Measurements from ENCODE around the gene APOBEC3A.

APOBEC3A gene

GRCh38 chr22:38957046-38957770, at the start of gene APOBEC3A:
APOBEC3A (plus strand) TSS chr22:38957609; CDS start chr22:38957692, 83 bp downstream.
- no peak for DNase-seq (ENCODE audit: low spot score)

GRCh38 chr22:38907767-38908166, 49.6 kb upstream of the APOBEC3A start:
- DNase-seq (ENCODE audit: low spot score) = no peak

GRCh38 chr22:38911434-38911833, 46.0 kb upstream of the APOBEC3A start:
- no peak for DNase-seq (ENCODE audit: low spot score)

- DNase-seq (ENCODE audit: low spot score) = no peak
Measured at GRCh38 chr22:38919631-38920190, 37.7 kb upstream of the APOBEC3A start.

- no peak for DNase-seq (ENCODE audit: low spot score)
Measured at GRCh38 chr22:38921120-38921519, 36.3 kb upstream of the APOBEC3A start.

GRCh38 chr22:38921806-38922205, 35.6 kb upstream of the APOBEC3A start:
- no peak for DNase-seq (ENCODE audit: low spot score)

GRCh38 chr22:38923463-38924346, 33.7 kb upstream of the APOBEC3A start:
- peak; percentile 91 for DNase-seq (ENCODE audit: low spot score)

- peak; percentile 53 for DNase-seq (ENCODE audit: low spot score)
Measured at GRCh38 chr22:38924347-38924952, 33.0 kb upstream of the APOBEC3A start.

GRCh38 chr22:38925571-38926041, 31.8 kb upstream of the APOBEC3A start:
- no peak for DNase-seq (ENCODE audit: low spot score)

- peak; percentile 79 for DNase-seq (ENCODE audit: low spot score)
Measured at GRCh38 chr22:38927033-38927781, 30.2 kb upstream of the APOBEC3A start.

- DNase-seq (ENCODE audit: low spot score) = no peak
Measured at GRCh38 chr22:38930512-38930911, 26.9 kb upstream of the APOBEC3A start.

- DNase-seq (ENCODE audit: low spot score) = no peak
Measured at GRCh38 chr22:38935023-38935422, 22.4 kb upstream of the APOBEC3A start.

- no peak for DNase-seq (ENCODE audit: low spot score)
Measured at GRCh38 chr22:38935616-38936015, 21.8 kb upstream of the APOBEC3A start.

GRCh38 chr22:38936562-38936961, 20.8 kb upstream of the APOBEC3A start:
- DNase-seq (ENCODE audit: low spot score) = no peak

- DNase-seq (ENCODE audit: low spot score) = no peak
Measured at GRCh38 chr22:38937036-38937435, 20.4 kb upstream of the APOBEC3A start.

- DNase-seq (ENCODE audit: low spot score) = no peak
Measured at GRCh38 chr22:38937541-38937940, 19.9 kb upstream of the APOBEC3A start.

GRCh38 chr22:38938221-38938620, 19.2 kb upstream of the APOBEC3A start:
- no peak for DNase-seq (ENCODE audit: low spot score)

- no peak for DNase-seq (ENCODE audit: low spot score)
Measured at GRCh38 chr22:38938925-38939324, 18.5 kb upstream of the APOBEC3A start.

GRCh38 chr22:38940811-38941384, 16.5 kb upstream of the APOBEC3A start:
- DNase-seq (ENCODE audit: low spot score) = no peak

- DNase-seq (ENCODE audit: low spot score) = peak; percentile 29
Measured at GRCh38 chr22:38941488-38941987, 15.9 kb upstream of the APOBEC3A start.

GRCh38 chr22:38942702-38943101, 14.7 kb upstream of the APOBEC3A start:
- no peak for DNase-seq (ENCODE audit: low spot score)
